Activated CD4-positive, alpha-beta T cell treated with anti-CD3 and anti-CD28 coated beads, Interleukin-2, amount 50 U/mL, for 4 hours (primary cell): Measurements from ENCODE around the gene ERCC4.

ENCODE experiments used
- DNase-seq, 2 experiments: peaks; one replicate each; pipeline ENCODE4 v3.0.0-alpha.2; 2020

The ERCC4 gene

DNA sequence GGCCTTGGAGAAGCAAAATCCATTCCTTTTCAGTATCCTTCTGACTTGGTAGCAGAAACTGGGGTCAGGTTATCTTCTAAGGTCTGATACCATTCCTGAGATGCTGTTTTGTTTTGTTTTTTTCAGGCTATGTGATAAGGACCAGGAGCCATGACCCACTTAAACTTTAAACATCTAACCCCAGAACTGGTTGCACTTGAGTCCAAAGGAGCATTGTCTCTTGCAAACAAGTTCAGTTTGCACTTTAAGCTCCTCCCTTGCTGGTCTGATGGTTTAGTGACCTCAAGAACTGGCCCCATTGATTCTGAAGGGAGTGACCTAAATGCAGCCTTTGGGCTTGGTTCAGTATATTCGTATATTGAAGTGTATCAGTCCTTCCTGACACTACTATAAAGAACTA, 75.2 kb downstream of the ERCC4 start:
- no peak for DNase-seq

DNA sequence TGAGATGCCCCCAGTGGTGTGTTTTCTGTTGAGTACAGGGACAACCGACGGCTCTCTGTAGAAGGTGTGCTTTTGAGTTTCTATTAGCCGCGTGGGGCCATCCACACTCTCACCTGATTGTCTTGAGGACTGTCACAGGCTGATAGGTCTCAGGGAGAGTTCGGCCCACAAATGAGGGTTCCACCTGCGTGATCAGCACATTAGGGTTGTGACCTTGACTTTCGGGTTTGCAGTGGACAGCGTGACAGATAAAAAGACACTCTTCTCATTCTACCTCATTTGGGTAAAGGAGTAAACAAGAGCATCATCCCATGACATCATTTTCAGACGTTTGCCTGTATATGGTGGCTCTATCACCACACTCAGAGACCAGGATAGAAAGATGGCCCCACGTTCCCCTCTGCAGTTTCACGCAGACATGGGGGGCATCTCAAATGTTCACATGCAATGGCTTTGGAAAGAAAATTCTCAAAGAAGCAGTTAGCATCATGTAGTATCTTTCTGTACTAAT, 76.9 kb downstream of the ERCC4 start:
- no peak for DNase-seq

DNA sequence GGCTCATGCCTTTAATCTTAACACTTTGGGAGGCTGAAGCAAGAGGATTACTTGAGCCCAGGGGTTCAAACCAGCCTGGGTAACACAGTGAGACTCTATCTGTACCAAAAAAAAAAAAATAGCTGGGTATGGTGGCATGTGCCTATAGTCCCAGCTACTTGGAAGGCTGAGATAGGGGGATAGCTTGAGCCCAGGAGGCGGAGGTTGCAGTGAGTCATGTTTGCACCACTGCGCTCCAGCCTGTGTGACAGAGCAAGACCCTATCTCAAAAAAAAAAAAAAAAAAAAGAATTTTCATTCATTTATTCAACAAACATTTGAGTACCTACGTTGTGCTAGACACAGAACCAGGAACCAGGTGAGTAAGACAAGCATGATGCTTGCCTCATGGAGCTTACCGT, 77.6 kb downstream of the ERCC4 start:
- no peak for DNase-seq

DNA sequence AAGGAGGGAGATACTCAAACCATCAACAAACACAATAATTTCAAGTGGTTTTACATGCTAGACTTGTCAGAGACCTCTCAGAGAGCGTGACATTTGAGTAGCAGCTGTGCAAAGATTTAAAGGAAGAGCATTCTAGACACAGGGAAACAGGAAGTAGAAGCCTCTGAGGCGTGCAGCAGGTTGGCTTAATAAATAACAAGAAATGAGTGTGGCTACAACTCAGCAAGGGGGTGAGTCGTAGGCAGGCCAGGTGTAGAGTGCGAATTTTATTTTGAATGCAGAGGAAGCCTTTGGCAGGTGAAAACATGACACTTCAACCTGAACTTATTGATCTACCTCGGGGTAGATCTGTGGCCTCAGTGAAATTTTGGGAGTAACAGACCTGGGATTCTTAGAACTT, 78.0 kb downstream of the ERCC4 start:
- no peak for DNase-seq

DNA sequence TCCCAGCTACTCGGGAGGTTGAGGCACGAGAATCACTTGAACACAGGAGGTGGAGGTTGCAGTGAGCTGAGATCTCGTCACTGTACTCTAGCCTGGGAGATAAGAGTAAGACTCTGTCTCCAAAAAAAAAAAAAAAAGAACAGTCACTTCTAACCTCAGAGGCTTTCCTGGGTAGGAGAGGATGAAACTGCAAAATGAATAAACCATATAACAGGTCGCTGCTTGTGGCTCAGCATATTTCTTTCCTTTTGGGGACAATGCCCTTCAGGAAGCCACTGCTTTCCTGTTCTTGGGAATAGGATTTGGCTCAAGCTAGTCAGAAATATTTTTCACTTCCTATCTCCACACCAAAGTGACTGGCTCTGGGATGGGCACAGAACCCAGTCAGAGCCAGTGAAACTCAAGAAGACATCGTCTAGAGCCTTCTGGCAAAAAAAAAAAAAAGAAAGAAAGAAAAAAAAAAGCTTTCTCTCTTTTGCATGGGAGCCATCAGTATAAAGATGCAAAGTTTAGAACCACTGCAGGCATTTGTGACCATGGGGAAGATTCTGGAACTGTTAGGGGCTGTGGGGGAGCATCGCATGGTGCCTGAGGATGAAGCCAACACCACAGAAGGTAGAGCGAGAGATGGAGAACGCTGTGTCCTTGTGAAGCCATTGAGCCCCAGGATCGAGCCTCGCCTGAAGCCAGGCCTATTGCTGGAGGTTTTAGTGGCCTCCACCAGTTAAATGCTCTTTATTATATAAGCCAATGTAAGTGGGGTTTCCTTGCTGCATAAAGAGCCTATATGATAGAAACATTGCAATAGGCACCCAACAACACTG, 79.3 kb downstream of the ERCC4 start:
- DNase-seq, result no peak

DNA sequence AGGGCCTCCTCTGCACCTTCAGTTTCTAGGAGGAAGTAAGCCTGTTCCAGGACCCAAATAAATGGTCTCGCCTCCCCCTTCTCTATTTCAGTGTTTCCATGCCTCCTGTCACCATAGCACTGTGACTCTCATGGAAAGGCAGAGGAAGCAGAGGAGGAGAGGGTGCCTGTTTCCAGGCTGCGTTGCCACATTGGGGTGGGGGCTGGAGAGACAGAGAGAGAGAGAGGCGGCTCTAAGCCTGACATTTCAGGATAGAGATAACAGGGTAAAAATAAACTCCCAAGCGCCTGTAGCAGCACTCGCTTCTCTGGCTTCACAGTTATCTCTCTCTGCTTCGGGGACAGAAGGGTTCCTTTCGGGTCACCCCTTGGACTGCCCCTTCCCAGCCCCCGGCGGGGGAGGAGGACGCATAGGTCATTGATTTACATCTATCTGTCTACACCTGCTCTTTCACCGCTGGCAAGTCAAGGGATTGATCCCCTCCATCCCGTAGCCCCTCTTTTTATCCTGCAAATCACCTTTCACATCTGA, 80.0 kb downstream of the ERCC4 start:
- no peak for DNase-seq

DNA sequence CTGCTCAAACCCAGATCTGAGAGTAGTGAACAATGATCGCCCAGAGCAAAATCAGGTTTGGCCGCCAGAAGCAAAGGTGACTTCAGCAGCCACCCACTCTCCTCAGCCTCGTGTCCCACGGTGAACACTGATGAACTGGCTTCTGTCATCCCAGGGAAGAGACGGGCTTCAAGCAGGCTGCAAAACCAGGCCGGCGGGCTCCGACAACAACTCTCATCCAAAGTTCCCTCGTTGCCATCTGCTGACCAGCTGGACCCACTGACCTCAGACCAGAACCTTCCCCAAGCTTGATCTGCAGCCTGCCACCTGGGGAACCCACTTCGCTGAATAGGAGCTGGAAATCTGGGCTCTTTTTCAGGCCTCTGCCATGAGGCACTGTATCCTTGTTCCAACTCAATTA, 81.6 kb downstream of the ERCC4 start:
- no peak for DNase-seq
